ENCODE data around the gene C17orf58.
"Not testable (repeated sequence)": the region's sequence is repeated elsewhere in the genome, so short reads cannot be mapped to it uniquely, and the experiment has no call there.

DNA sequence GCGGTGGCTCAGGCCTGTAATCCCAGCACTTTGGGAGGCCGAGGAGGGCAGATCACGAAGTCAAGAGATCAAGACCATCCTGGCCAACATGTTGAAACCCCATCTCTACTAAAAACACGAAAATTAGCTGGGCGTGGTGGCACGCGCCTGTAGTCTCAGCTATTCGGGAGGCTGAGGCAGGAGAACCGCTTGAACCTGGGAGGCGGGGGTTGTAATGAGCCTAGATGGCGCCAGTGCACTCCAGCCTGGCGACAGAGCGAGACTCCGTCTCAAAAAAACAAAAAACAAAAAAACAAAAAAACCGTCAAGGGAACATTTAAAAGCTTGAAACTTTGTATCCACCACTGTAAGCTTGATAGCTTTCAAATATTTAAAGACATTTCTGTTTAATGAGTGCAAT, 26.3 kb upstream of the C17orf58 start:
- not testable (repeated sequence) for TF ChIP-seq SUZ12 (IDR thresholded peaks at IDR 0.05); FOXA1 (IDR thresholded peaks at IDR 0.05); ARNT (IDR thresholded peaks at IDR 0.05); BHLHE40 (IDR thresholded peaks at IDR 0.05; ENCODE audit: borderline replicate concordance); L3MBTL2 (conservative IDR thresholded peaks at IDR 0.05); CTBP1 (IDR thresholded peaks at IDR 0.05; ENCODE audit: borderline replicate concordance); HDGF (IDR thresholded peaks at IDR 0.05; ENCODE audit: borderline replicate concordance); SP1 (IDR thresholded peaks at IDR 0.05); ZNF384 (IDR thresholded peaks at IDR 0.05); TARDBP (IDR thresholded peaks at IDR 0.05); NFRKB (IDR thresholded peaks at IDR 0.05); FOXK2 (IDR thresholded peaks at IDR 0.05)
- TF ChIP-seq, protein P1, sequence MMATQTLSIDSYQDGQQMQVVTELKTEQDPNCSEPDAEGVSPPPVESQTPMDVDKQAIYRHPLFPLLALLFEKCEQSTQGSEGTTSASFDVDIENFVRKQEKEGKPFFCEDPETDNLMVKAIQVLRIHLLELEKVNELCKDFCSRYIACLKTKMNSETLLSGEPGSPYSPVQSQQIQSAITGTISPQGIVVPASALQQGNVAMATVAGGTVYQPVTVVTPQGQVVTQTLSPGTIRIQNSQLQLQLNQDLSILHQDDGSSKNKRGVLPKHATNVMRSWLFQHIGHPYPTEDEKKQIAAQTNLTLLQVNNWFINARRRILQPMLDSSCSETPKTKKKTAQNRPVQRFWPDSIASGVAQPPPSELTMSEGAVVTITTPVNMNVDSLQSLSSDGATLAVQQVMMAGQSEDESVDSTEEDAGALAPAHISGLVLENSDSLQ (IDR thresholded peaks at IDR 0.05): not testable (repeated sequence)

Measured in HEK293T (cell line).